OCI-LY3 (cell line): Measurements from ENCODE around the gene PFAS.

Source experiments
- H2AFZ ChIP-seq: fragments of 200-600, 300-600 bp; shearing (Covaris generic); 2 replicates; pipeline ENCODE4 v1.6.0; 2014; ENCODE audit warnings: antibody characterized with exemption, low read depth, low read length
- H3K27ac ChIP-seq: fragments of 200-600, 300-600 bp; sonication (generic); 2 replicates; pipeline ENCODE4 v1.5.1; 2014; ENCODE audit warnings: mild to moderate bottlenecking, low read length, moderate library complexity, mixed read lengths
- H3K27me3 ChIP-seq: fragments of 200-600, 300-600 bp; sonication (generic); 2 replicates; pipeline ENCODE4 v1.6.1; 2014; ENCODE audit warnings: low read depth, low read length, mixed read lengths
- H3K36me3 ChIP-seq: fragments of 200-600, 300-600 bp; sonication (generic); replicated peaks from 2 replicates; pipeline ENCODE3; 2014; ENCODE audit warnings: low read depth, low read length, mixed read lengths
- H3K4me1 ChIP-seq: fragments of 300-600, 200-600 bp; sonication (generic); 2 replicates; pipeline ENCODE4 v1.6.1; 2014; ENCODE audit warnings: low read length, mixed read lengths
- H3K4me2 ChIP-seq: fragments of 200-600, 300-600 bp; sonication (generic); 2 replicates; pipeline ENCODE4 v1.6.1; 2014; ENCODE audit warnings: low read length, mixed read lengths
- H3K4me3 ChIP-seq: fragments of 300-600, 200-600 bp; sonication (generic); 2 replicates; pipeline ENCODE4 v1.5.1; 2014; ENCODE audit warnings: antibody characterized with exemption, mild to moderate bottlenecking, low read length, moderate library complexity
- H3K79me2 ChIP-seq: fragments of 300-600, 200-600 bp; shearing (Covaris generic); 2 replicates; pipeline ENCODE4 v1.6.1; 2014; ENCODE audit warnings: mild to moderate bottlenecking, low read length, mixed read lengths
- H3K9ac ChIP-seq: fragments of 300-600, 200-600 bp; shearing (Covaris generic); 2 replicates; pipeline ENCODE4 v1.6.0; 2014; ENCODE audit warnings: mild to moderate bottlenecking, low read length, moderate library complexity
- H3K9me3 ChIP-seq: fragments of 200-600, 300-600 bp; shearing (Covaris generic); 2 replicates; pipeline ENCODE4 v1.6.1; 2014; ENCODE audit warnings: low read length, mixed read lengths; ENCODE audit not compliant: insufficient read depth
- H4K20me1 ChIP-seq: fragments of 200-600, 300-600 bp; sonication (generic); 2 replicates; pipeline ENCODE4 v1.6.1; 2016; ENCODE audit warnings: low read length, mixed read lengths; ENCODE audit not compliant: insufficient read depth
- CTCF ChIP-seq: fragments of 200-600, 300-600 bp; sonication (generic); IDR thresholded peaks from 2 replicates; pipeline ENCODE4 v1.5.1; 2014; ENCODE audit warnings: antibody characterized with exemption, low read length, low read depth
- EZH2phosphoT487 ChIP-seq: fragments of 200-600 bp; shearing (Covaris generic); IDR thresholded peaks from 2 replicates; pipeline ENCODE4 v1.6.1; 2018; ENCODE audit warnings: antibody characterized with exemption, mixed run types, low read depth

PFAS gene

GRCh38 chr17:8256691-8257090 lies 7.6 kb downstream of the PFAS start:
- no peaks in the 10 kb centered on the region for H3K9me3 ChIP-seq
- no peaks in the 10 kb centered on the region for H3K27me3 ChIP-seq
- H3K27ac ChIP-seq: no peak overlapping the region
- peaks cover 20% of the 10 kb centered on the region for H3K36me3 ChIP-seq
- H3K4me2 ChIP-seq: no peak overlapping the region
- no peak overlapping the region for H3K4me3 ChIP-seq
- H4K20me1 ChIP-seq: no peaks in the 10 kb centered on the region
- no peak overlapping the region for H3K9ac ChIP-seq
- peaks cover 16% of the 10 kb centered on the region for H3K79me2 ChIP-seq
- TF ChIP-seq CTCF: no peak
- no peak for TF ChIP-seq EZH2phosphoT487
- H2AFZ ChIP-seq: no peak overlapping the region
- no peaks in the 10 kb centered on the region for H3K4me1 ChIP-seq

- no peak overlapping the region for H3K27ac ChIP-seq
- H3K27me3 ChIP-seq: no peaks in the 10 kb centered on the region
- no peak overlapping the region for H3K9ac ChIP-seq
- no peak for TF ChIP-seq EZH2phosphoT487
- no peak for TF ChIP-seq CTCF
- H3K79me2 ChIP-seq: peaks cover 5% of the 10 kb centered on the region
- H3K9me3 ChIP-seq: no peaks in the 10 kb centered on the region
- H3K36me3 ChIP-seq: peaks cover 24% of the 10 kb centered on the region
- no peak overlapping the region for H3K4me2 ChIP-seq
- no peak overlapping the region for H2AFZ ChIP-seq
- no peak overlapping the region for H3K4me3 ChIP-seq
- H4K20me1 ChIP-seq: no peaks in the 10 kb centered on the region
- H3K4me1 ChIP-seq: no peaks in the 10 kb centered on the region
Measured at GRCh38 chr17:8257801-8258200, 8.7 kb downstream of the PFAS start.

GRCh38 chr17:8264320-8264719 lies 15.2 kb downstream of the PFAS start:
- Histone ChIP-seq H3K9me3 (no peaks in the 10 kb centered on the region), H4K20me1 (no peaks in the 10 kb centered on the region), H3K9ac (no peak overlapping the region), H3K79me2 (no peaks in the 10 kb centered on the region), H3K4me1 (no peaks in the 10 kb centered on the region), H3K27ac (no peak overlapping the region), H3K4me2 (no peak overlapping the region), H3K36me3 (peaks cover 13% of the 10 kb centered on the region), H3K27me3 (no peaks in the 10 kb centered on the region), H3K4me3 (no peak overlapping the region), H2AFZ (no peak overlapping the region)
- TF ChIP-seq EZH2phosphoT487: no peak
- TF ChIP-seq CTCF: no peak

GRCh38 chr17:8264836-8265542 lies 15.9 kb downstream of the PFAS start:
- Histone ChIP-seq H3K9ac (no peak overlapping the region), H3K79me2 (no peaks in the 10 kb centered on the region), H2AFZ (no peak overlapping the region), H3K4me3 (no peak overlapping the region), H3K27me3 (no peaks in the 10 kb centered on the region), H3K9me3 (no peaks in the 10 kb centered on the region), H4K20me1 (no peaks in the 10 kb centered on the region), H3K36me3 (peaks cover 13% of the 10 kb centered on the region), H3K27ac (no peak overlapping the region), H3K4me1 (no peaks in the 10 kb centered on the region), H3K4me2 (no peak overlapping the region)
- TF ChIP-seq EZH2phosphoT487 (no peak), CTCF (no peak)
